Mesendoderm (in vitro differentiated cells): Measurements from ENCODE around the gene SPECC1.

Experiments
- DNase-seq: peaks from one replicate; pipeline ENCODE4 v3.0.0; 2013
- H2AK5ac ChIP-seq: 2 replicates; pipeline ENCODE4 v1.6.1; 2013; ENCODE audit warnings: low read length, inconsistent platforms
- H2BK120ac ChIP-seq: 2 replicates; pipeline ENCODE4 v1.6.1; 2013; ENCODE audit warnings: low read depth, mild to moderate bottlenecking, low read length, moderate library complexity, mixed read lengths
- H2BK15ac ChIP-seq: replicated peaks from 2 replicates; pipeline ENCODE4 v1.6.1; 2013; ENCODE audit warnings: low read depth, mild to moderate bottlenecking, moderate library complexity
- H2BK5ac ChIP-seq: 2 replicates; pipeline ENCODE4 v1.6.1; 2013; ENCODE audit warnings: low read length, inconsistent platforms
- H3K18ac ChIP-seq: 2 replicates; pipeline ENCODE4 v1.6.1; 2013; ENCODE audit warnings: mild to moderate bottlenecking, low read length, mixed read lengths
- H3K23ac ChIP-seq: one replicate; pipeline ENCODE4 v1.6.1; 2013; ENCODE audit warnings: low read length
- H3K27ac ChIP-seq: 2 replicates; pipeline ENCODE4 v1.5.1; 2013; ENCODE audit warnings: low read depth, mild to moderate bottlenecking, inconsistent platforms, low read length, moderate library complexity
- H3K27me3 ChIP-seq: 2 replicates; pipeline ENCODE4 v1.6.1; 2013; ENCODE audit warnings: low read length, control low read depth, mild to moderate bottlenecking, inconsistent platforms; ENCODE audit not compliant: insufficient read depth, poor library complexity
- H3K36me3 ChIP-seq: 2 replicates; pipeline ENCODE4 v1.6.1; 2013; ENCODE audit warnings: low read length, inconsistent platforms; ENCODE audit not compliant: control insufficient read depth, insufficient read depth
- H3K4ac ChIP-seq: one replicate; pipeline ENCODE4 v1.6.1; 2013; ENCODE audit warnings: low read depth, mild to moderate bottlenecking, low read length, moderate library complexity
- H3K4me1 ChIP-seq: 2 replicates; pipeline ENCODE4 v1.6.1; 2013; ENCODE audit warnings: low read depth, low read length, inconsistent platforms; ENCODE audit not compliant: control insufficient read depth
- H3K4me2 ChIP-seq: 2 replicates; pipeline ENCODE4 v1.6.1; 2013; ENCODE audit warnings: low read length
- H3K4me3 ChIP-seq: 2 replicates; pipeline ENCODE4 v1.5.1; 2013; ENCODE audit warnings: mild to moderate bottlenecking, low read length
- H3K56ac ChIP-seq: one replicate; pipeline ENCODE4 v1.6.1; 2013; ENCODE audit warnings: low read length
- H3K79me1 ChIP-seq: 2 replicates; pipeline ENCODE4 v1.6.1; 2013; ENCODE audit warnings: low read length, inconsistent platforms
- H3K79me2 ChIP-seq: 2 replicates; pipeline ENCODE4 v1.6.1; 2013; ENCODE audit warnings: mild to moderate bottlenecking, low read length; ENCODE audit not compliant: control insufficient read depth, insufficient read depth
- H3K9ac ChIP-seq: 2 replicates; pipeline ENCODE4 v1.6.1; 2013; ENCODE audit warnings: low read length, inconsistent platforms
- H4K5ac ChIP-seq: one replicate; pipeline ENCODE4 v1.6.1; 2013; ENCODE audit warnings: low read length
- H4K8ac ChIP-seq: one replicate; pipeline ENCODE4 v1.6.1; 2013; ENCODE audit warnings: low read depth, mild to moderate bottlenecking, control low read depth, low read length, moderate library complexity
- WGBS: extraction: QIAGEN DNeasy Blood & Tissue Kit; methylation state at CpG from one replicate; pipeline ENCODE4 v1.1.7; 2013; ENCODE audit warnings: low lambda C conversion rate, missing lambda C conversion rate; ENCODE audit not compliant: insufficient coverage; ENCODE audit errors: extremely low coverage; 5-methylcytosine and 5-hydroxymethylcytosine counted together

Gene SPECC1

DNA sequence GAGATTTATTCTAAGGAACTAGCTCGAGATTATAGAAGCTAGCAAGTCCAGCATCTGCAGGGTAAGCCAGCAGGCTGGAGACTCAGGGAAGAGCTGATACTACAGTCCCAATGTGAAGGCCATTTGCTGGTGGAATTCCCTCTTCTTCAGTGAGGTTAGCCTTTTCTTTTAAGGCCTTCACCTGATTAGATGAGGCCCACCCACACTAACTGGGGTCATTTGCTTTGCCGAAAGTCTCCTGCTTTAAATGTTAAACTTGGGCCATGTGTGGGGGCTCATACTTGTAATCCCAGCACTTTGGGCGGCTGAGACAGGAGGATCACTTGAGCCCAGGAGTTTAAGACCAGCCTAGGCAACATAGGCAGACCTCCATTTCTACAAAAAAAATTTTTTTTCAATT is 289.9 kb downstream of the SPECC1 start:
- no peak overlapping the region for H3K9ac ChIP-seq
- H3K18ac ChIP-seq = no peak overlapping the region
- H2AK5ac ChIP-seq = no peak overlapping the region
- no peak overlapping the region for H3K27ac ChIP-seq
- no peak overlapping the region for H2BK120ac ChIP-seq
- H4K8ac ChIP-seq = no peak overlapping the region
- no peak overlapping the region for H3K4ac ChIP-seq
- H2BK5ac ChIP-seq = no peak overlapping the region
- WGBS = no CpG with 5 or more reads among the region's 3 CpGs
- no peak overlapping the region for H2BK15ac ChIP-seq
- H3K4me2 ChIP-seq = no peak overlapping the region
- no peak overlapping the region for H3K56ac ChIP-seq
- no peak overlapping the region for H3K23ac ChIP-seq
- H3K36me3 ChIP-seq = no peaks in the 10 kb centered on the region
- no peaks in the 10 kb centered on the region for H3K27me3 ChIP-seq
- no peaks in the 10 kb centered on the region for H3K79me2 ChIP-seq
- no peaks in the 10 kb centered on the region for H3K4me1 ChIP-seq
- H3K79me1 ChIP-seq = no peaks in the 10 kb centered on the region
- no peak overlapping the region for H4K5ac ChIP-seq
- no peak for DNase-seq
- no peak overlapping the region for H3K4me3 ChIP-seq

DNA sequence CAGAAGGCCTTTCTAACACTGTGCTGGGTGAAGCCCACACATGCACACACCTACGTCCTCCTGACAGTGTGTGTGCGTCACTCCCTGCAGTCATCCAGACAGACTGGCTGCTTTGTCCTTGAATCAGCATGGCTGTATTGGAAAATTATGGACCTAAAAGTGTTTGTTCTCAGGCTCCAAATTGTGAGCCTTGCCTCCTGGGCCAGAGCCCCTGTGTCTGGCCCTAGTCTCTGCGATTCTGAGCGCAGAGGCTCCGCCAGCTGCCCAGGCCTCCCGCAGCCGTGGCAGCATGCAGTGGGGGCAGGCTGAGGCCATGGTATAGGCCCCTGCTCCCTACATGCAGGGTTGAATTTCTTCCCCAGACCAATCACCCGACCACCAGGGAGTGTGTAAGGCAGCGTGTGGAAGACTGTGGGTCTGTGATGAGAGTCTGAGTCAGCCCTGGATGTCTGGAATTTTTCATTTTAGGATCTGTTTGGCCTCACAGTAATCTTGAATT is 291.3 kb downstream of the SPECC1 start:
- no peaks in the 10 kb centered on the region for H3K36me3 ChIP-seq

DNA sequence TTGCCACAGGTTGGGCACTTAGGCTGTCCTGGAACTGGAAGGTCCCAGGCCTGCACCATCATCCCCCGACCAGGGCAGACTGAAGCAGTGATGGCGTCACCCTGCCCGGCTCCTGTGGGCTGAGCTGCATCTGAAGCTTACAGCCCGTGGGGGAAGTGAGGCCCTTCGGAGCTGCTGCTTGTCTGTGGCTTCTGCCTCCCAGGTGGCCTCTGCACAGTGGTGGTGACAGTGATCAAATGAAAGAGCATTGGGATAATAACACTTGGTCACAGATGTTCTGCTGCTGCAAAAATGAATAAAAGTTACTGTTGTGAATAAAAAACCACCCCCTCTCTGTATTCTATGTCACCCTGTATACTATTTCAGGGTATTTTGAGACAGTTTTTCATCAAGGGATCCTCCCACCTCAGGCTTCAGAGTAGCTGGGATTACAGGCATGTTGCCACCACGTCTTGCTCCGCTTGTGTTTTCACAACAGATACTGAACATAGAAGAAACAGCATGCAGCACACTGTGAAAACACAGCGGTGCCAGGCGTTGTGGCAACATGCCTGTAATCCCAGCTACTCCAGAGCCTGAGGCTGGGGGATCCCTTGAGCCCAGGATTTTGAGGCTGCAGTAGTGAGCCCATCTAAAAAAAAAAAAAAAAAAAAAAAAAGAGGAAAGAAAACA is 293.2 kb downstream of the SPECC1 start:
- no peak overlapping the region for H3K18ac ChIP-seq
- no peak overlapping the region for H2AK5ac ChIP-seq
- WGBS = no CpG with 5 or more reads among the region's 9 CpGs
- no peaks in the 10 kb centered on the region for H3K4me1 ChIP-seq
- no peaks in the 10 kb centered on the region for H3K36me3 ChIP-seq
- no peak overlapping the region for H3K9ac ChIP-seq
- H4K8ac ChIP-seq = no peak overlapping the region
- no peak overlapping the region for H3K4me3 ChIP-seq
- peak overlapping the region; percentile 92 for H3K23ac ChIP-seq
- H3K4me2 ChIP-seq = no peak overlapping the region
- DNase-seq = no peak
- H3K4ac ChIP-seq = no peak overlapping the region
- H2BK5ac ChIP-seq = no peak overlapping the region
- H2BK120ac ChIP-seq = no peak overlapping the region
- H3K27me3 ChIP-seq = no peaks in the 10 kb centered on the region
- H3K27ac ChIP-seq = no peak overlapping the region
- no peaks in the 10 kb centered on the region for H3K79me2 ChIP-seq
- no peaks in the 10 kb centered on the region for H3K79me1 ChIP-seq
- H2BK15ac ChIP-seq = no peak overlapping the region
- no peak overlapping the region for H4K5ac ChIP-seq
- H3K56ac ChIP-seq = no peak overlapping the region

More for the DNA sequence above, 291.3 kb downstream of the SPECC1 start:
- H3K79me2 ChIP-seq = no peaks in the 10 kb centered on the region
- H3K56ac ChIP-seq = no peak overlapping the region
- H3K4me3 ChIP-seq = no peak overlapping the region
- no peaks in the 10 kb centered on the region for H3K4me1 ChIP-seq
- no peak overlapping the region for H4K8ac ChIP-seq
- H2BK5ac ChIP-seq = no peak overlapping the region
- WGBS = no CpG with 5 or more reads among the region's 9 CpGs
- no peak overlapping the region for H2BK15ac ChIP-seq
- no peaks in the 10 kb centered on the region for H3K79me1 ChIP-seq
- H3K27me3 ChIP-seq = no peaks in the 10 kb centered on the region
- no peak overlapping the region for H2BK120ac ChIP-seq
- no peak overlapping the region for H3K27ac ChIP-seq
- DNase-seq = no peak
- no peak overlapping the region for H3K4me2 ChIP-seq
- H3K23ac ChIP-seq = no peak overlapping the region
- H4K5ac ChIP-seq = no peak overlapping the region
- no peak overlapping the region for H2AK5ac ChIP-seq
- H3K9ac ChIP-seq = no peak overlapping the region
- no peak overlapping the region for H3K18ac ChIP-seq
- no peak overlapping the region for H3K4ac ChIP-seq

DNA sequence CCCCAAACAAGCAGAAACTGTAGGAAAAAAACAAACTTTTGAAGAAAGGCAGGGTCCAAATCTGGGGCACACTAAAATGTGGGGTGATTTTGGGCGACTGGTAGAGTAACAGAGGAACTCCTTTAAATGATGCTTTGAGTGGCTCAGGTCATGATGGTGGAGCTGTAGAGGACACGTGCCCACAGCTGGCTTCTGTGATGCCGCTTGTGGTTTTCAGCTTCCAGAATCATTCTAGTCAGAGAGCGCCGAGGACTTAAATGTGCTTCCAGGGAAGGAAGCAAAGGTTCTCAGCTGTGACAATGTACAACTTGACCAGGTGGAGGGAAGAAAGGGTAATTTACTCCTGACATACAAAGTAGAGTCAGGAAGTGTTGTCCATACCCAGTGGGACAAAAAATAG is 295.8 kb downstream of the SPECC1 start:
- Histone ChIP-seq H2BK120ac (no peak overlapping the region), H3K27me3 (no peaks in the 10 kb centered on the region), H3K4me1 (no peaks in the 10 kb centered on the region), H3K4ac (no peak overlapping the region), H3K56ac (no peak overlapping the region), H2BK5ac (no peak overlapping the region), H3K79me2 (no peaks in the 10 kb centered on the region), H3K79me1 (no peaks in the 10 kb centered on the region), H3K4me3 (no peak overlapping the region), H3K18ac (no peak overlapping the region), H2BK15ac (no peak overlapping the region), H2AK5ac (no peak overlapping the region), H3K4me2 (no peak overlapping the region), H3K36me3 (no peaks in the 10 kb centered on the region), H4K8ac (no peak overlapping the region), H3K27ac (no peak overlapping the region), H3K9ac (no peak overlapping the region), H3K23ac (no peak overlapping the region), H4K5ac (no peak overlapping the region)
- DNase-seq = no peak
- WGBS = no CpG with 5 or more reads among the region's 5 CpGs

DNA sequence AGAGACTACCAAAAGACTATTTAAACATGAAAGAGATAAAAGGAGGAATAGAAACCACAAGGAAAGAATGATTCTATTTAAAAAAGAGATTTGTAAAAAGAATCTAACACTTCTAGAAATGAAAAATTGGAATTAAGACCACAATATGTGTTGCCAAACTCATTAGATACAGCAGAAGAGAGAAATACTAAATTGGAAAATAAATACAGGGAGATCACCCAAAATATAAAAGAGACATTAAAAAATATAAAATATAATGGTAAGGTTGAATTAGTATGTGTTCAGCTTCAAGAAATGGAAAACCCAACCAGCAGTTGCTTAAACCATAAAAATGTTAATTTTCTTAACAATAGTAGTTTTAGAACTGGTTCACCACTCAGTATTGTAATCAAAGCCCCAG is 297.8 kb downstream of the SPECC1 start:
- no peaks in the 10 kb centered on the region for H3K27me3 ChIP-seq
- H3K9ac ChIP-seq = no peak overlapping the region
- H2BK120ac ChIP-seq = no peak overlapping the region
- no peak overlapping the region for H3K27ac ChIP-seq
- H3K79me2 ChIP-seq = no peaks in the 10 kb centered on the region
- H3K36me3 ChIP-seq = no peaks in the 10 kb centered on the region
- no peak overlapping the region for H4K8ac ChIP-seq
- no peak overlapping the region for H2BK5ac ChIP-seq
- no peak overlapping the region for H3K4me3 ChIP-seq
- no peak overlapping the region for H3K23ac ChIP-seq
- no peak overlapping the region for H2BK15ac ChIP-seq
- no peak overlapping the region for H3K18ac ChIP-seq
- H3K79me1 ChIP-seq = no peaks in the 10 kb centered on the region
- H4K5ac ChIP-seq = no peak overlapping the region
- H3K4me1 ChIP-seq = no peaks in the 10 kb centered on the region
- no peak overlapping the region for H3K4ac ChIP-seq
- H3K4me2 ChIP-seq = no peak overlapping the region
- no peak for DNase-seq
- no peak overlapping the region for H2AK5ac ChIP-seq
- no peak overlapping the region for H3K56ac ChIP-seq

DNA sequence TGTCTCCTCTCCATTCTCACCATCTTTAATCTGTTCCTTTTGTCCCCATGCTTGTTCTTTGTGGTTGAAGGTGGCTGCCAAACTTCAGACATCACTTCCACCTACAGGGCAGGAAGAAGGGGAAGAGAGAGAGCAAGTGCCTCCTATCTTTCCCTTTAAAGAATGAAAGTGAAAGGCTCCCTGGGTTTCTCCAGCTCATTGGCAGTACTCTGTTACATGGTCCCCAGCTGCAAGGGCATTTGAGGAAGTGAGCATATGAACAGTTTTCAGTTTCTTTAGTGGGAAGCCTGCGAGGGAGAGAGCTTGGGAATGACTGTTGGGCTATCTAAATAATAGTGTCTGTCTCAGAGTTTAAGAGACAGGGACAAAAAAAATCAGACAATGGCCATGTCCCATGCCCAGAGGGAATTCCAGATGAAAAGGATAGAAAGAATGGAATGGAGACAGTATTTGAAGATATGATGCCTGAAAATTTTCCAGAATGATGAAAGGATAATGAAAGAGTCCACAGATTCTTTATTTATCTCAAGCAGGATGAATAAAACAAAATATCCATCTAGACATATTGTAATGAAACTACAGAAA is 298.3 kb downstream of the SPECC1 start:
- H3K9ac ChIP-seq = no peak overlapping the region
- no peak overlapping the region for H3K4ac ChIP-seq
- no peaks in the 10 kb centered on the region for H3K4me1 ChIP-seq
- no peak overlapping the region for H3K18ac ChIP-seq
- H2BK5ac ChIP-seq = no peak overlapping the region
- no peak overlapping the region for H3K27ac ChIP-seq
- H2BK120ac ChIP-seq = no peak overlapping the region
- H3K27me3 ChIP-seq = no peaks in the 10 kb centered on the region
- H3K56ac ChIP-seq = no peak overlapping the region
- no peaks in the 10 kb centered on the region for H3K79me1 ChIP-seq
- H4K8ac ChIP-seq = no peak overlapping the region
- no peak overlapping the region for H3K23ac ChIP-seq
- no peak overlapping the region for H4K5ac ChIP-seq
- WGBS = no CpG with 5 or more reads among the region's 1 CpG
- no peak overlapping the region for H3K4me2 ChIP-seq
- DNase-seq = no peak
- H2BK15ac ChIP-seq = no peak overlapping the region
- H3K36me3 ChIP-seq = no peaks in the 10 kb centered on the region
- H3K79me2 ChIP-seq = no peaks in the 10 kb centered on the region
- no peak overlapping the region for H2AK5ac ChIP-seq
- no peak overlapping the region for H3K4me3 ChIP-seq
